Osteoblast (primary cell): ENCODE measurements around the gene RASA3. TPM values are rescaled to one million over a fixed set of nuclear protein-coding genes. Genes with fewer than 3 reads are reported as not detected.

Experiments
- DNase-seq: peaks from one replicate; pipeline ENCODE4 v3.0.0; 2011; ENCODE audit warnings: low spot score, mixed read lengths; ENCODE audit not compliant: insufficient read length; ENCODE audit errors: missing footprints
- H2AFZ ChIP-seq: 2 replicates; pipeline ENCODE4 v1.6.0; 2011; ENCODE audit warnings: mild to moderate bottlenecking, low read length
- H3K27ac ChIP-seq: 2 replicates; pipeline ENCODE4 v1.5.1; 2011; ENCODE audit warnings: mild to moderate bottlenecking, low read depth, low read length, moderate library complexity
- H3K27me3 ChIP-seq: 2 replicates; pipeline ENCODE4 v1.6.0; 2012; ENCODE audit warnings: mild to moderate bottlenecking, control low read depth, inconsistent platforms, low read length, moderate library complexity; ENCODE audit not compliant: insufficient read depth
- H3K36me3 ChIP-seq: 2 replicates; pipeline ENCODE4 v1.5.1; 2011; ENCODE audit warnings: mild to moderate bottlenecking, low read length, control low read depth, moderate library complexity; ENCODE audit not compliant: insufficient read depth
- H3K4me1 ChIP-seq: 2 replicates; pipeline ENCODE4 v1.5.1; 2011; ENCODE audit warnings: mild to moderate bottlenecking, low read length, control low read depth, moderate library complexity; ENCODE audit not compliant: insufficient read depth
- H3K4me2 ChIP-seq: 2 replicates; pipeline ENCODE4 v1.6.0; 2011; ENCODE audit warnings: mild to moderate bottlenecking, low read length; ENCODE audit not compliant: insufficient read depth
- H3K4me3 ChIP-seq: fragments of 200-600 bp; sonication (generic); 3 replicates; pipeline ENCODE4 v1.5.1; 2012; ENCODE audit warnings: mild to moderate bottlenecking, low read length, inconsistent platforms; ENCODE audit not compliant: insufficient read depth
- H3K79me2 ChIP-seq: 2 replicates; pipeline ENCODE4 v1.6.0; 2012; ENCODE audit warnings: mild to moderate bottlenecking, low read length, control low read depth, inconsistent platforms; ENCODE audit not compliant: insufficient read depth
- H3K9me3 ChIP-seq: 2 replicates; pipeline ENCODE4 v1.5.1; 2011; ENCODE audit warnings: low read depth, low read length, control low read depth
- H4K20me1 ChIP-seq: 2 replicates; pipeline ENCODE4 v1.6.0; 2012; ENCODE audit warnings: mild to moderate bottlenecking, low read length, control low read depth; ENCODE audit not compliant: insufficient read depth
- CTCF ChIP-seq: IDR thresholded peaks from 2 replicates; pipeline ENCODE4 v1.5.1; 2011; ENCODE audit warnings: mild to moderate bottlenecking, low read depth, low read length, moderate library complexity; ENCODE audit errors: extremely low read depth
- total RNA-seq: library from RNA; depleted of rRNA; stranded (reverse); fragments of >200 nt; gene quantifications from 2 replicates; pipeline ENCODE4 v1.2.3, GENCODE V29; 2012

RASA3 gene
- total RNA-seq, 1 donor, result 41.3 TPM

DNA sequence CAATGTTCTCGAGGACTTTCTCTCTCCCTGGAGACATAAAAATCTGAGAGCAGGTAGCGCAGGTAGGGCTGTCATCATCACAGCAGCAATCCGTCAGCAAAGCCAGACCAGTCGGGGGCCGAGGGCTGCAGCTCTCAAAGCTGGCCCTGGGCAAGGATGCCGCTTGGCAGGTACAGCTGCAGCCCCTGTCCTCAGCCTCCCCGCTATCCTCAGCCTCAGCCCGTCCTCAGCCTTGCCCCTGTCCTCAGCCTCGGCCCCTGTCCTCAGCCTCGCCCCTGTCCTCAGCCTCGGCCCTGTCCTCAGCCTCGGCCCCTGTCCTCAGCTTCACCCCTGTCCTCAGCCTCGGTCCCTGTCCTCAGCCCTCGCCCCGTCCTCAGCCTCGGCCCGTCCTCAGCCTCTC, 169.4 kb downstream of the RASA3 start:
- Histone ChIP-seq H3K27me3 (no peaks in the 10 kb centered on the region), H3K4me2 (no peak overlapping the region), H3K36me3 (peaks cover 16% of the 10 kb centered on the region), H3K9me3 (no peaks in the 10 kb centered on the region), H3K4me1 (no peaks in the 10 kb centered on the region), H3K4me3 (no peak overlapping the region), H2AFZ (no peak overlapping the region), H4K20me1 (no peaks in the 10 kb centered on the region), H3K79me2 (no peaks in the 10 kb centered on the region), H3K27ac (no peak overlapping the region)
- DNase-seq, result no peak
- TF ChIP-seq CTCF, result no peak

GRCh38 chr13:113962386-113962785, 170.0 kb downstream of the RASA3 start:
- H4K20me1 ChIP-seq, result no peaks in the 10 kb centered on the region
- no peaks in the 10 kb centered on the region for H3K79me2 ChIP-seq
- no peaks in the 10 kb centered on the region for H3K27me3 ChIP-seq
- no peak overlapping the region for H3K4me2 ChIP-seq
- H3K36me3 ChIP-seq, result peaks cover 16% of the 10 kb centered on the region
- DNase-seq, result no peak
- H3K4me1 ChIP-seq, result no peaks in the 10 kb centered on the region
- no peak overlapping the region for H3K4me3 ChIP-seq
- H3K27ac ChIP-seq, result no peak overlapping the region
- H2AFZ ChIP-seq, result no peak overlapping the region
- H3K9me3 ChIP-seq, result no peaks in the 10 kb centered on the region
- no peak for TF ChIP-seq CTCF

GRCh38 chr13:113960276-113960948, 172.0 kb downstream of the RASA3 start:
- H3K27ac ChIP-seq, result no peak overlapping the region
- H3K9me3 ChIP-seq, result no peaks in the 10 kb centered on the region
- H2AFZ ChIP-seq, result no peak overlapping the region
- DNase-seq, result no peak
- no peaks in the 10 kb centered on the region for H3K36me3 ChIP-seq
- no peaks in the 10 kb centered on the region for H4K20me1 ChIP-seq
- TF ChIP-seq CTCF, result no peak
- no peaks in the 10 kb centered on the region for H3K27me3 ChIP-seq
- no peak overlapping the region for H3K4me3 ChIP-seq
- no peaks in the 10 kb centered on the region for H3K4me1 ChIP-seq
- no peak overlapping the region for H3K4me2 ChIP-seq
- H3K79me2 ChIP-seq, result no peaks in the 10 kb centered on the region

DNA sequence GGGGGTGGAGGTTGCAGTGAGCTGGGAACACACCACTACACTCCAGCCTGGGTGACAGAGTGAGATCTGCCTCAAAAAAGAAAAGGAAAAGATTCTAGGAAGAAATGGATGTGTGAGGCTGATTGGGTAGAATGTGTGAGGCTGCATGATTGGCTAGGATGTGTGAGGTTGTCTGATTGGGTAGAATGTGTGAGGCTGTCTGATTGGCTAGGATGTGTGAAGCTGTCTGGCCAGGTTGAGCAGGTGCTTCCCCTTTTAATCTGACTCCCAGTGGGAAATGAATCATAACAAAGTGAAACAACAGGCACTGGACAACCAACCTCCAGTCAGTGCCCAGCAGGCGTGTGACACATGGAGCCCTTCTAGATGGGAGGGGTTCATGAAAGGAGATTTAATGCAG, 173.2 kb downstream of the RASA3 start:
- Histone ChIP-seq H3K4me1 (no peaks in the 10 kb centered on the region), H3K4me3 (no peak overlapping the region), H3K36me3 (peaks cover 8% of the 10 kb centered on the region), H3K79me2 (no peaks in the 10 kb centered on the region), H3K4me2 (no peak overlapping the region), H2AFZ (no peak overlapping the region), H4K20me1 (no peaks in the 10 kb centered on the region), H3K27me3 (no peaks in the 10 kb centered on the region), H3K9me3 (no peaks in the 10 kb centered on the region), H3K27ac (no peak overlapping the region)
- DNase-seq, result no peak
- no peak for TF ChIP-seq CTCF
